Measurements from ENCODE around the gene PILRA. TPM values are rescaled to one million over a fixed set of nuclear protein-coding genes. Genes with fewer than 3 reads are reported as not detected.
"Not testable (repeated sequence)": the region's sequence is repeated elsewhere in the genome, so short reads cannot be mapped to it uniquely, and the experiment has no call there.

Gene PILRA
- total RNA-seq, 4 donors from 2014 or later, result 3.3 to 8.8 (median 5.4) TPM

GRCh38 chr7:100370303-100370702, 3.0 kb upstream of the PILRA start:
- Histone ChIP-seq H3K27me3 (no peaks in the 10 kb centered on the region), H3K4me1 (peaks cover 3 to 19% (median 13%) of the 10 kb centered on the region in 4 donors), H3K4me3 (no peak overlapping the region), H3K9me3 (no peaks in the 10 kb centered on the region), H3K36me3 (peaks cover 0 to 23% (median 13%) of the 10 kb centered on the region in 4 donors), H3K27ac (replicated peaks in 1 of 4) (peak overlapping the region in 1 of 4 donors; percentile 8)
- WGBS, result 17% methylated on average over 4 of the region's 4 CpGs
- intact Hi-C loops (cut with DNase I), result no loop called here
- no peak for DNase-seq (ENCODE audit: extremely low spot score)
- TF ChIP-seq CTCF (IDR thresholded peaks at IDR 0.05) (no peak), EP300 (IDR thresholded peaks at IDR 0.05) (no peak), POLR2AphosphoS5 (IDR thresholded peaks at IDR 0.05) (peak in 1 of 2 donors; percentile 13)

- no peak for TF ChIP-seq POLR2A (IDR thresholded peaks at IDR 0.05; ENCODE audit: low read depth)
- TF ChIP-seq CTCF (IDR thresholded peaks at IDR 0.05), result no peak
- TF ChIP-seq POLR2AphosphoS5 (IDR thresholded peaks at IDR 0.05), result no peak
- TF ChIP-seq EP300 (IDR thresholded peaks at IDR 0.05), result no peak
- peaks cover 3 to 19% (median 13%) of the 10 kb centered on the region in 4 donors for H3K4me1 ChIP-seq
- intact Hi-C loops (cut with DNase I), result no loop called here
- no peaks in the 10 kb centered on the region for H3K27me3 ChIP-seq
- no peak for DNase-seq (ENCODE audit: extremely low spot score)
- whole genome bisulfite sequencing, result 85% methylated on average over 6 of the region's 6 CpGs
- H3K4me3 ChIP-seq, result no peak overlapping the region
- H3K27ac ChIP-seq (replicated peaks in 1 of 4), result no peak overlapping the region
- H3K9me3 ChIP-seq, result no peaks in the 10 kb centered on the region
- peaks cover 0 to 23% (median 13%) of the 10 kb centered on the region in 4 donors for H3K36me3 ChIP-seq
Observed at GRCh38 chr7:100370746-100371145, 2.5 kb upstream of the PILRA start.

- intact Hi-C loops (cut with DNase I), result no loop called here
- no peak for TF ChIP-seq EP300 (IDR thresholded peaks at IDR 0.05)
- TF ChIP-seq POLR2A (IDR thresholded peaks at IDR 0.05; ENCODE audit: low read depth), result no peak
- no peak for TF ChIP-seq CTCF (IDR thresholded peaks at IDR 0.05)
- TF ChIP-seq POLR2AphosphoS5 (IDR thresholded peaks at IDR 0.05), result no peak
- H3K27ac ChIP-seq (replicated peaks in 1 of 4), result no peak overlapping the region
Observed at GRCh38 chr7:100371561-100372171, 1.6 kb upstream of the PILRA start.

GRCh38 chr7:100372256-100372655, 1.0 kb upstream of the PILRA start:
- Histone ChIP-seq H3K27ac (replicated peaks in 1 of 4) (peak overlapping the region in 3 of 4 donors; percentile 6 to 48 (median 29)), H3K9me3 (no peaks in the 10 kb centered on the region), H3K4me3 (no peak overlapping the region), H3K27me3 (no peaks in the 10 kb centered on the region), H3K4me1 (peaks cover 3 to 19% (median 13%) of the 10 kb centered on the region in 4 donors), H3K36me3 (peaks cover 0 to 19% (median 8%) of the 10 kb centered on the region in 4 donors)
- intact Hi-C loops (cut with DNase I), result no loop called here
- 65% methylated on average over 3 of the region's 8 CpGs for WGBS
- TF ChIP-seq POLR2AphosphoS5 (IDR thresholded peaks at IDR 0.05), result peak in 1 of 2 donors; percentile 8
- TF ChIP-seq EP300 (IDR thresholded peaks at IDR 0.05), result no peak
- no peak for DNase-seq (ENCODE audit: extremely low spot score)

More at GRCh38 chr7:100371561-100372171, 1.6 kb upstream of the PILRA start:
- 72% methylated on average over 7 of the region's 7 CpGs for WGBS
- no peak for DNase-seq (ENCODE audit: extremely low spot score)
- H3K9me3 ChIP-seq, result no peaks in the 10 kb centered on the region
- H3K27me3 ChIP-seq, result no peaks in the 10 kb centered on the region
- peaks cover 0 to 20% (median 11%) of the 10 kb centered on the region in 4 donors for H3K36me3 ChIP-seq
- H3K4me1 ChIP-seq, result peaks cover 3 to 19% (median 13%) of the 10 kb centered on the region in 4 donors
- H3K4me3 ChIP-seq, result no peak overlapping the region

- no peaks in the 10 kb centered on the region for H3K9me3 ChIP-seq
- no CpG with 5 or more reads among the region's 6 CpGs for WGBS
- intact Hi-C loops (cut with DNase I), result no loop called here
- DNase-seq (ENCODE audit: extremely low spot score), result no peak
- peaks cover 0 to 14% (median 4%) of the 10 kb centered on the region in 4 donors for H3K36me3 ChIP-seq
- no peak overlapping the region for H3K4me3 ChIP-seq
- no peak for TF ChIP-seq POLR2AphosphoS5 (IDR thresholded peaks at IDR 0.05)
- TF ChIP-seq CTCF (IDR thresholded peaks at IDR 0.05), result no peak
- TF ChIP-seq EP300 (IDR thresholded peaks at IDR 0.05), result no peak
- no peak for TF ChIP-seq POLR2A (IDR thresholded peaks at IDR 0.05; ENCODE audit: low read depth)
- H3K27me3 ChIP-seq, result no peaks in the 10 kb centered on the region
- H3K4me1 ChIP-seq, result peaks cover 3 to 19% (median 13%) of the 10 kb centered on the region in 4 donors
- peak overlapping the region in 3 of 4 donors; percentile 6 to 48 (median 29) for H3K27ac ChIP-seq (replicated peaks in 1 of 4)
Observed at GRCh38 chr7:100372694-100373093, 593 bp upstream of the PILRA start.

GRCh38 chr7:100373870-100374598, 747 bp downstream of the PILRA start:
- H3K36me3 ChIP-seq; H3K27ac ChIP-seq (replicated peaks in 1 of 4); DNase-seq (ENCODE audit: extremely low spot score); intact Hi-C loops (cut with DNase I); H3K27me3 ChIP-seq; H3K9me3 ChIP-seq: not testable (repeated sequence)
- WGBS, result 78% methylated on average over 11 of the region's 15 CpGs
- peaks cover 3 to 19% (median 13%) of the 10 kb centered on the region in 4 donors for H3K4me1 ChIP-seq
- H3K4me3 ChIP-seq, result peak overlapping the region; percentile 3 to 36 (median 14)

All from esophagus muscularis mucosa (tissue), 4 donors.